ENCODE results near the gene LGR6. TPM values are rescaled to one million over a fixed set of nuclear protein-coding genes. Genes with fewer than 3 reads are reported as not detected.

Gene LGR6
- polyA plus RNA-seq, 3 donors, result not detected

DNA sequence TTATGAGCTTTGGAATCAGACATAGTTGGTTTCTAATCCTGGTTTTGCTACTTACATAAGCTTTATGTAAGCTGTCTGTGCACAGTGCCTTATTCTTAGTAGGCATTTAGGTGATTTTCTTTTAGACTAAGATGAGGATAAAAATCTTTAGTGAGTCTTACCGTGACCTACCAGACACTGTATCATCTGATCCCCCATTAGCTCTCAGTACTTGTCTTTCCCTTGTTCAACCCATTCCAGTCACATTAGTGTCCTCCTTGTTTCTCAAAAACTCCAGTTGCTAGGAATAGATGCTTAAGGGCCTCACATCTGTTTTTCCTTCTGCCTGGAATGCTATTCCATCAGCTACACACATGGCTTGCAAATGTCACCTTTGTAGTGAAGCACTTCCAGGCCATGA is 173.7 kb downstream of the LGR6 start:
- no peak for DNase-seq
- no peak overlapping the region for H3K4me2 ChIP-seq (replicated peaks; ENCODE audit: extremely low read depth, low read length, poor library complexity, severe bottlenecking)
- peaks cover 7% of the 10 kb centered on the region for H3K4me1 Mint-ChIP-seq
- no peak overlapping the region for H3K4me3 ChIP-seq (replicated peaks in 1 of 3; ENCODE audit: low read depth in 2 of 3, low read length in 3 of 3)
- no peak overlapping the region for H2AFZ ChIP-seq (ENCODE audit: insufficient read depth, low read depth, low read length, poor library complexity, severe bottlenecking)
- H3K4me3 Mint-ChIP-seq, result no peak overlapping the region
- TF ChIP-seq, protein P1, sequence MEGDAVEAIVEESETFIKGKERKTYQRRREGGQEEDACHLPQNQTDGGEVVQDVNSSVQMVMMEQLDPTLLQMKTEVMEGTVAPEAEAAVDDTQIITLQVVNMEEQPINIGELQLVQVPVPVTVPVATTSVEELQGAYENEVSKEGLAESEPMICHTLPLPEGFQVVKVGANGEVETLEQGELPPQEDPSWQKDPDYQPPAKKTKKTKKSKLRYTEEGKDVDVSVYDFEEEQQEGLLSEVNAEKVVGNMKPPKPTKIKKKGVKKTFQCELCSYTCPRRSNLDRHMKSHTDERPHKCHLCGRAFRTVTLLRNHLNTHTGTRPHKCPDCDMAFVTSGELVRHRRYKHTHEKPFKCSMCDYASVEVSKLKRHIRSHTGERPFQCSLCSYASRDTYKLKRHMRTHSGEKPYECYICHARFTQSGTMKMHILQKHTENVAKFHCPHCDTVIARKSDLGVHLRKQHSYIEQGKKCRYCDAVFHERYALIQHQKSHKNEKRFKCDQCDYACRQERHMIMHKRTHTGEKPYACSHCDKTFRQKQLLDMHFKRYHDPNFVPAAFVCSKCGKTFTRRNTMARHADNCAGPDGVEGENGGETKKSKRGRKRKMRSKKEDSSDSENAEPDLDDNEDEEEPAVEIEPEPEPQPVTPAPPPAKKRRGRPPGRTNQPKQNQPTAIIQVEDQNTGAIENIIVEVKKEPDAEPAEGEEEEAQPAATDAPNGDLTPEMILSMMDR (IDR thresholded peaks at IDR 0.05), result no peak
- H3K9me3 ChIP-seq (replicated peaks in 1 of 2; ENCODE audit: control insufficient read depth in 1 of 2, insufficient read depth in 1 of 2, low read length in 2 of 2), result no peaks in the 10 kb centered on the region
- H3K36me3 ChIP-seq (replicated peaks in 1 of 2; ENCODE audit: control insufficient read depth in 1 of 2, insufficient read depth in 2 of 2, low read length in 2 of 2), result no peaks in the 10 kb centered on the region
- H3K27me3 Mint-ChIP-seq (ENCODE audit: low read depth in 3 of 3), result peaks cover 0 to 2% (median 0%) of the 10 kb centered on the region in 3 donors
- H3K9ac ChIP-seq (ENCODE audit: insufficient read depth, low read length, poor library complexity, severe bottlenecking), result no peak overlapping the region
- H3K36me3 Mint-ChIP-seq, result peaks cover 6 to 13% of the 10 kb centered on the region in 2 donors
- no peaks in the 10 kb centered on the region for H3K9me3 Mint-ChIP-seq
- H4K20me1 ChIP-seq (ENCODE audit: insufficient read depth, low read length), result peaks cover 49% of the 10 kb centered on the region
- WGBS (ENCODE audit: insufficient coverage), result no CpG with 5 or more reads among the region's 1 CpG
- no peak overlapping the region for H3K27ac ChIP-seq (ENCODE audit: low read depth in 1 of 2, low read length in 2 of 2)
- peaks cover 67% of the 10 kb centered on the region for H3K79me2 ChIP-seq (ENCODE audit: insufficient read depth, low read length)
- intact Hi-C loops (cut with micrococcal nuclease), result no loop called here
- H3K4me1 ChIP-seq (ENCODE audit: control insufficient read depth in 1 of 2, insufficient read depth in 2 of 2, low read length in 2 of 2), result no peaks in the 10 kb centered on the region
- H3K27ac Mint-ChIP-seq, result no peak overlapping the region
- no peaks in the 10 kb centered on the region for H3K27me3 ChIP-seq (ENCODE audit: control insufficient read depth in 2 of 2, insufficient read depth in 2 of 2, low read length in 2 of 2)

Other genes with a start within 250 kb of the LGR6 start
- gene LMOD1, start 247.3 kb upstream of the LGR6 start, polyA plus RNA-seq, result not detected
- 10 to 100 TPM; 27.4 to 50.3 (median 45.4) TPM for gene TIMM17A, start 238.3 kb upstream of the LGR6 start, polyA plus RNA-seq
- 100 to 1,000 TPM; 108 to 153 (median 127) TPM for gene RNPEP, start 211.2 kb upstream of the LGR6 start, polyA plus RNA-seq
- 10 to 100 TPM in 1 of 3 donors, not detected in 2; 10.2 TPM for gene ELF3, start 183.2 kb upstream of the LGR6 start, polyA plus RNA-seq
- gene GPR37L1, start 70.9 kb upstream of the LGR6 start, polyA plus RNA-seq, result under 1 TPM in 2 of 3 donors, not detected in 1; 0.06 to 0.13 TPM
- 100 to 1,000 TPM in 1 of 3 donors, 10 to 100 TPM in 2; 12.4 to 123 (median 14.8) TPM for gene ARL8A, start 49.1 kb upstream of the LGR6 start, polyA plus RNA-seq
- gene PTPN7, start 33.2 kb upstream of the LGR6 start, polyA plus RNA-seq, result 10 to 100 TPM in 1 of 3 donors, 1 to 10 TPM in 2; 4.0 to 18.8 (median 8.3) TPM
- gene UBE2T, start 148.1 kb downstream of the LGR6 start, polyA plus RNA-seq, result 1 to 10 TPM in 2 of 3 donors, under 1 TPM in 1; 0.38 to 1.3 (median 1.2) TPM
- 10 to 100 TPM in 1 of 3 donors, 1 to 10 TPM in 2; 1.3 to 12.2 (median 1.7) TPM for gene PPP1R12B, start 154.9 kb downstream of the LGR6 start, polyA plus RNA-seq